HG02870 (cell line): ENCODE data around the gene FUT7.
"Not testable (repeated sequence)": the region's sequence is repeated elsewhere in the genome, so short reads cannot be mapped to it uniquely, and the experiment has no call there.

ENCODE experiments used
- ATAC-seq: cut with Tn5 transposase; IDR thresholded peaks from one replicate; pipeline ENCODE4 v1.9.1; 2021; ENCODE audit warnings: mild to moderate bottlenecking, moderate library complexity; ENCODE audit not compliant: unreplicated experiment

FUT7 gene

DNA sequence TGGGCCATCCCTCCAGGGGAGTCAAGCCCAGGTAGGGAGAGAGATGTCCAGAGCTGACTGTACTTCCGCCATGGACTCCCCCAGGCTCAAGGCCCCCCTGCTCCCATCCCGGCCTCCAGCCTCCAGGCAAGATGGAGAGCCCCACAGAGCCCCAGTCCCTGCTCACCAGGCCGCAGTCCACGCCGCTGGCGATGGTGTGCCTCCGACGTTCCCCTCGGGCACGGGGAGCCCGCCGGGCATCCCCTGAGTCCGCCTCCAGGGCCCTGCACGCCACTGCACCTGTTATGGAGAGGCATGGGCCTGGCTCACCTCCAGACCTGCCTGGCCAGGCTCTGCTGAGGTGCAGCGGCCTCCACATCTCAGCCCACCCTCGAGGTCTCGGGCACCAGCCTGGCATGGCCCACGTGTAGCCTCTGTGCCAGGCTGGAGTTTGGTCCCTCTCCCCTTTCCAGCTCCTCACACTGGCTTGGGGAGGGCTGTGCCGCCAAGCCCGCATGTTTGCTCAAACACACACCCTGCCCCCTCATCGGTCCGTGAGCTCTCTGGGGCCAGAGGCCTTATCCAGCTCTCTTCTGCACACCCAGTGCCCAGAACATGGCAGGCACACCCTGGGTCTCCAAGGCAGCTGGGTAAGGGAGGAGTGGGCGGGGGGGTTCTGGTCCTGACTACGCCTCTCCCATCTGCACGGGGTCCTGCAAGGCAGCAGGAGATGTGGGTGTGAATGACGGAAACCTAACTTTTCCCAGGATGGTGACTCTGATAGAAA lies 34.4 kb upstream of the FUT7 start:
- ATAC-seq = no peak

DNA sequence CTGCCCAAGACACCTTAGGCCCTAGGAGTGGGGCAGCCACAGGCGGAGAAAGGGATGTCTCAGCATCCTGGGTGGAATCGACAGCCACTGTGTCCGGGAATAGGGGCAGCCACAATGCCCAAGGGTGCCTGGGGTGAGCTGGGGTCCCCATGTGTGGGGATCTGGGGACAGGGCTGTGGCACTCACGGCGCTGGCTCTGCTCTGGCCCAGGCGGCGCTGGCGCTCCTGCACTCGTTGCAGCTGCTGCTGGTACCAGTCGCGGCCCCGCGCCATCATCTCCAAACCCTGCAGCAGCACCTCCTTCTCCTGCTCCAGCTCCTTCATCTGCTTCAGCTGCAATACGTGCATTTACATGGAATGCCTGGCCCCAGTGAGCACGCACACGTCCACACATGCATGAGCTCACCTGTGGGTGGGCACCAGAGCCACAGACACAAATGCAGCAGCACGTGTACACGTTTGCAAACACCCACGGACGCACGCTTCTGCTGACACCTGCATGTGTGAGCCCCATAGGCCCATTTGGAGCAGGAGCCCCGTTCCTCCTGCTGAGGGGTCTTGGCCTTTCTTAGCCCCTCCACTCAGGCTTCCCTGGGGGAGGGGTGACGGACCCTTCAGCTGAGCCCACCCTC lies 33.6 kb upstream of the FUT7 start:
- no peak for ATAC-seq

- ATAC-seq = no peak
These were observed 32.9 kb upstream of the FUT7 start for GRCh38 chr9:137064880-137065164.

DNA sequence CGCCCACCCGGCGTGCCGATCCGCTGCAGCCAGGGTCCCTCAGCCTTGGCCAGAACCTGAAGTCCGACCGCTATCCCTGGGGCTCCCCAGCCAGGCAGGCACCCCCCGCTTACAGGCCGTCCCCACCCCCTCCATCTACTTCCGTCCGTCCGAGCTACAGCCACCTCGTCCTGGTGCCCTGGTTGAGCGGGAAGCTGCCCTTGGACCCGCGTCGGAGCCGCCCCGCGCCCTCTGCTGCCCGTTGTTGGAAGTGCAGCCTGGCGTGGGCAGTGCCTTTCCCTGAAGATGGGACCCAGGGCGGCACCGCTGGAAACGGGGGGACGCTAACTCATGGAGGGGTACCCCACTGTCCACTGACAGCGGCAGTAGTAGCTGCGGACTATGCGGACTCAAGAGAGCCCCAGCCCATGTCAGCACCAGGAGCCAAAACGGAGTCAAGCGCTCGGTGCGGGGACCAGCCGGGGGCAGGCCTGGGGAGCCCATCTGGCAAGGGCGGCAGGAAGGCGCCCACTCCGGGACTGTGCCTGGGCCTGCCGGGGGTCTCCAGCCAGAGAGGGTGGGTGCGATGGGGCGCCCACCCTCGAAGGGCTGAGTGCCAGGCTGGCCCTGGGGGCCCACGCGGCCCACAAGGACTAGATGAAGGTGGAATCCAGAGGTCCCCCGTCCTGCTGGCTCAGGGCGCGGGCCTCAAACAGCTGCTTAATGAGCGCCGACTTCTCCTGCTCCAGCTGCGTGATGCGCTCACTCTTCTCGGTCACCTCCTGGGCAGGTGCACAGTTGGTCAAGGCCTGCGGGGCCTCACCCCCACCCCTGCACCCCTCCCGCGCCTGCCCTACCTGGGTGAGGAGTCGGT lies 32.4 kb upstream of the FUT7 start:
- ATAC-seq = no peak

DNA sequence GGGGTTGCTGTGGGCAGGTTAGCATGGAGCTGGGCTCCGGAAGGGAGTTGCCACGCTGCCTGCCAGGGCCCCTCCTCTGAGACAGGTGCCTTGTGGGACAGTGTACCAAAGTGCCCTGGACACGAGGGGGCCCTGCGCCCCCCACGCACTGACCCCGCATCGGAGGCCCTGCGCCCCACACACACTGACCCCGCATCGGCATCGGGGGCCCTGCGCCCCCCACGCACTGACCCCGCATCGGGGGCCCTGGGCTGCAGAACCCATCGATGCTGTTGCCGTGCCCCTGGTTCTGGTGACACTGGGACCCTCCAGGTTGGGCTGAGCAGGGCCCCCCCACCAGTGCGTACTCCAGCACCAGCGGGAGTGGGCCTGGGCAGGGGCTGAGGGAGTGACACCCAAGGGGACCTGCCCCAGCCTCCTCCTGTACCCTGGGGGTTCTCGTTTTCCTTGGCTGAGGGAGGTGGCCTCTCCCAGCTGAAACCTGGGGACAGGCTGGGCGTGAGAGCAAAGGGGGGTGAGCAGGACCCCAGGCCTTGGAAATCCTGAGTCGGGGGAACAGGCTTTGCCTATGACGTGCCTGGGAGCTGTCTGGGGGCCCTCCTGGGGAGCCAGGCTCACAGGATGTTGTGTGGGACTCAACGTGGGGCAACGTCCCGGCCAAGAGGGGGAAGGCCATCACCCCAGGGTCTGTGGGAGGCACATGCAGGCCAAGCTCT lies 31.6 kb upstream of the FUT7 start:
- no peak for ATAC-seq

GRCh38 chr9:137062798-137063197 lies 30.9 kb upstream of the FUT7 start:
- ATAC-seq = not testable (repeated sequence)

- no peak for ATAC-seq
These were observed 30.5 kb upstream of the FUT7 start for GRCh38 chr9:137062384-137062783.

- no peak for ATAC-seq
These were observed 26.8 kb upstream of the FUT7 start for GRCh38 chr9:137058521-137059234.

DNA sequence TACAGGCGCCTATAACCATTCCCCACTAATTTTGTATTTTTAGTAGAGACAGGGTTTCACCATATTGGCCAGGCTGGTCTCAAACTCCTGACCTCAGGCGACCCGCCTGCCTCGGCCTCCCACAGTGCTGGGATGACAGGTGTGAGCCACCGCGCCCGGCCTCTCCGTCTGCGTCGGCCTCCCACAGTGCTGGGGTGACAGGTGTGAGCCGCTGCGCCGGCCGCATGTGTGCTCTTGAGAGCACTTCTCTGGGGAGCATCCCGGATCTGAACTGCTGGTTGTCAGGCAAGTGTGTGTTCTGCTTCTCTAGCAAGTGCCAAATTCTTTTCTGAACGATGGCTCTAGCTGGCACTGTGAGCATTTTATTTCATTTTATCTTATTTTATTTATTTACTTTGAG lies 25.7 kb upstream of the FUT7 start:
- ATAC-seq = no peak

DNA sequence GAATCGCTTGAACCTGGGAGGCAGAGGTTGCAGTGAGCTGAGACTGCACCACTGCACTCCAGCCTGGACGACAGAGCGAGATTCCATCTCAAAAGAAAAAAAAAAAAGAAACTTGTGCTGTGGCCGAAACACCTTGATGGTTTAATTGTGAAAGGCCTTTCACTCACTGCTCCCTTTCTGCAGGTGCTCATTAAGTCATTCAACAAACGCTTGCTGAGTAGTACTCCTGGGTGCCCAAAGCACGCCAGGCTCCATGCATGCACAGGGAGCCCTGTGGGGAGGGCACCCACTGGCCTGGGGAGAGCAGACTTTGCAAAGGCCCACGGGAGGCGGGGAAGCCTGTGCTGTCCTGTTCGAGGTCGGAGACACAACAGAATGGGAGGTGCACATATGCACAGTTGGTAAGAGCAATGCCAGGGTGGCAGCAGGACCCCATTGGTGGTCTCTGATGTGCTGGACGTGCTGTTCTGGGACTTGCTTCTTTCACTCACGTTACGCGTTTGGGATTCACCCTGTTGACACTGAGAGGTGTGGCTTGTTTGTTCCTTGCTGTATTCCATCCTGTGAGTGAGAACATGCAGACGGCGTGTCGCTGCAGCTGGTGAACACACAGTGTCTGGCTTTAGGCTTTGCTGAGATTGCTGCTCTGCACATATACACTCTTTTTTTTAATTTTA lies 25.0 kb upstream of the FUT7 start:
- no peak for ATAC-seq

- ATAC-seq = no peak
These were observed 23.8 kb upstream of the FUT7 start for GRCh38 chr9:137055385-137056364.

GRCh38 chr9:137054932-137055384 lies 23.1 kb upstream of the FUT7 start:
- ATAC-seq = no peak

- ATAC-seq = no peak
These were observed 22.4 kb upstream of the FUT7 start, which contains the start of gene ENTPD2 for GRCh38 chr9:137053944-137054931. ENTPD2 (minus strand) TSS chr9:137054061; CDS start chr9:137053997, 64 bp downstream.

GRCh38 chr9:137052998-137053943 lies 21.4 kb upstream of the FUT7 start:
- no peak for ATAC-seq

DNA sequence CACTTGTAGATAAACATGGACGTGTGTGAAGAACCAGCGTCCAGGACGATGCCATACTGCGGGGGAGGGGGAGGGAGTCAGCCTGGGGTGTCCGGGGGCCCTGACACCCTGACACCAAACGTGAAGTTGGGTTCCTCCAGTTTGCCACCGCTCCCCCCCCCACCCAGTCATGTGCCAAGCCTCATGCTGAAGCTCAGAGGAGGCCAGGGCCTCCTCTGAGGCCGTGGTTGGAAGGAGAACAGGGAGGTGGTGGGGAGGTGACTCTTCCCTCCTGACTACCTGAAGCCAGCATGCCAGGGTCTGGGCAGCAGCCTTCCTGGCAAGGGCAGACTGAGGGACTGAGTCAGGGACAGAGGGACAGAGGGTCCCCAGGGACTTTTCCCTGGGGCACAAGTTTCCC lies 20.4 kb upstream of the FUT7 start:
- ATAC-seq = no peak

DNA sequence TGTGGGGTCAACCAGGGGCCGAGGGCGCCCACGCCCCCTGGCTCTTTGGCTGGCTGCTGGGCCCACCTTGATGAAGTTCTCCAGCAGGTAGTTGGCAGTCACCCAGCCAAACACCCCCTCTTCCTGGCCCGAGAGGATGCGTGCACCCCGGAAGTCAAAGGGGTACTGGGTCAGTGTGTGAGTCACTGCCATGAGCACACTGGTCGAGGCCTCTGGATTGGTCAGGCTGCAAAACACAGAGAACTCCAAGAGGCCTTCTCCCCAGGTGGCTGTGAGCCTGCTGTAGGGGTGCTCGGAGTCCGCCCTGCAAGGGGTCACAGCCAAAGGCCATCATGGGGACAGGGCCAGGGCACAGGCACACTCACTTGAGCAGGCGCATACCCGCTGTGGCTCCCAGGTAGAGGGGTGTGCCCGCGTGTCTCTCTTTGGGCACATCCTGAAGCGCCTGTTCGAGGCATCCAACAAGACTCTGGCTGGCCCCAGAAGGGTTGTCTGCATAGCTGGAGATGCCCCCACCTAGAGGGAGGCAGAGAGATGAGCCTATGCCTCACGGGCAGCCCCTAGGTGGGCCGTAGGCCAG lies 19.3 kb upstream of the FUT7 start:
- no peak for ATAC-seq
